ENCODE measurements around the gene RPS4Y1.
"Not testable (repeated sequence)": the region's sequence is repeated elsewhere in the genome, so short reads cannot be mapped to it uniquely, and the experiment has no call there.

RPS4Y1 gene

GRCh38 chrY:2841471-2841893 is at the start of gene RPS4Y1:
Gene RPS4Y1 (plus strand): TSS chrY:2841602. CDS start chrY:2841625, 23 bp downstream.
- Histone ChIP-seq H3K27me3 (ENCODE audit: control insufficient read depth, insufficient read depth, low read length) (no peaks in the 10 kb centered on the region), H3K9me3 (ENCODE audit: control insufficient read depth, insufficient read depth, low read length) (no peaks in the 10 kb centered on the region), H3K4me1 (ENCODE audit: control insufficient read depth, insufficient read depth, low read length) (no peaks in the 10 kb centered on the region), H3K4me3 (ENCODE audit: low read depth, low read length) (no peak within 1 kb of the TSS), H3K36me3 (ENCODE audit: control insufficient read depth, insufficient read depth, low read length) (no peaks in the 10 kb centered on the region), H3K9ac (ENCODE audit: low read depth, low read length) (no peak within 1 kb of the TSS)

DNA sequence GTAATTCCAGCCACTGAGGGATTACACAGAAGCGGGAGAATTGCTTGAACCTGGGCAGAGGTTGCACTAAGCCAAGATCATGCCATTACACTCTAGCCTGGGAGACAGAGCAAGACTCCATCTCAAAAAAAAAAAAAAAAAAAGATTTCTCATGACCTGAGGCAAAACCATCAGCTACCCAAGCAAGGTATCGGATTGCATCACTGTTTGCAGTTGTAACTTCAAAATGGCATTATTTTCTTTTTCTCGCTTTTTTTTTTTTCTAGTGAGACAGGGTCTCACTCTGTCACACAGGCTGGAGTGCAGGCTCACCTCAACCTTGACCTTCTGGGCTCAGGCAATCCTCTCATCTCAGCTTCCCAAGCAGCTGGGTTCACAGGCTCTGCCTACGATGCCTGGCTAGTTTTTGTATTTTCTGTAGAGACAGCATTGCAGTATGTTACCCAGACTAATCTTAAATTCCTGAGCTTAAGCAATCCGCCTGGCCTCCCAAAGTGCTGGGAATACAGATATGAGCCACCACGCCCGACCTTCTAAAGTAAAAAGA is 44.4 kb upstream of the RPS4Y1 start:
- no peaks in the 10 kb centered on the region for H3K27me3 ChIP-seq (ENCODE audit: control insufficient read depth, insufficient read depth, low read length)

GRCh38 chrY:2797991-2798390 is 43.4 kb upstream of the RPS4Y1 start:
- H3K9me3 ChIP-seq (ENCODE audit: control insufficient read depth, insufficient read depth, low read length) = no peaks in the 10 kb centered on the region
- no peaks in the 10 kb centered on the region for H3K27me3 ChIP-seq (ENCODE audit: control insufficient read depth, insufficient read depth, low read length)
- H3K9ac ChIP-seq (ENCODE audit: low read depth, low read length) = no peak overlapping the region
- no peak overlapping the region for H3K4me3 ChIP-seq (ENCODE audit: low read depth, low read length)
- H3K4me1 ChIP-seq (ENCODE audit: control insufficient read depth, insufficient read depth, low read length) = no peaks in the 10 kb centered on the region
- H3K36me3 ChIP-seq (ENCODE audit: control insufficient read depth, insufficient read depth, low read length) = no peaks in the 10 kb centered on the region

More for the DNA sequence above, 44.4 kb upstream of the RPS4Y1 start:
- Histone ChIP-seq H3K9ac (ENCODE audit: low read depth, low read length) (no peak overlapping the region), H3K36me3 (ENCODE audit: control insufficient read depth, insufficient read depth, low read length) (no peaks in the 10 kb centered on the region), H3K4me3 (ENCODE audit: low read depth, low read length) (no peak overlapping the region), H3K9me3 (ENCODE audit: control insufficient read depth, insufficient read depth, low read length) (no peaks in the 10 kb centered on the region), H3K4me1 (ENCODE audit: control insufficient read depth, insufficient read depth, low read length) (no peaks in the 10 kb centered on the region)

- H3K27me3 ChIP-seq (ENCODE audit: control insufficient read depth, insufficient read depth, low read length) = no peaks in the 10 kb centered on the region
- H3K9ac ChIP-seq (ENCODE audit: low read depth, low read length) = no peak overlapping the region
- no peaks in the 10 kb centered on the region for H3K4me1 ChIP-seq (ENCODE audit: control insufficient read depth, insufficient read depth, low read length)
- no peaks in the 10 kb centered on the region for H3K36me3 ChIP-seq (ENCODE audit: control insufficient read depth, insufficient read depth, low read length)
- no peaks in the 10 kb centered on the region for H3K9me3 ChIP-seq (ENCODE audit: control insufficient read depth, insufficient read depth, low read length)
- H3K4me3 ChIP-seq (ENCODE audit: low read depth, low read length) = no peak overlapping the region
These were observed 41.2 kb upstream of the RPS4Y1 start for GRCh38 chrY:2800246-2800645.

GRCh38 chrY:2817146-2817896 is 24.1 kb upstream of the RPS4Y1 start:
- not testable (repeated sequence) for H3K36me3 ChIP-seq (ENCODE audit: control insufficient read depth, insufficient read depth, low read length); H3K9me3 ChIP-seq (ENCODE audit: control insufficient read depth, insufficient read depth, low read length); H3K9ac ChIP-seq (ENCODE audit: low read depth, low read length); H3K27me3 ChIP-seq (ENCODE audit: control insufficient read depth, insufficient read depth, low read length); H3K4me3 ChIP-seq (ENCODE audit: low read depth, low read length); H3K4me1 ChIP-seq (ENCODE audit: control insufficient read depth, insufficient read depth, low read length)

DNA sequence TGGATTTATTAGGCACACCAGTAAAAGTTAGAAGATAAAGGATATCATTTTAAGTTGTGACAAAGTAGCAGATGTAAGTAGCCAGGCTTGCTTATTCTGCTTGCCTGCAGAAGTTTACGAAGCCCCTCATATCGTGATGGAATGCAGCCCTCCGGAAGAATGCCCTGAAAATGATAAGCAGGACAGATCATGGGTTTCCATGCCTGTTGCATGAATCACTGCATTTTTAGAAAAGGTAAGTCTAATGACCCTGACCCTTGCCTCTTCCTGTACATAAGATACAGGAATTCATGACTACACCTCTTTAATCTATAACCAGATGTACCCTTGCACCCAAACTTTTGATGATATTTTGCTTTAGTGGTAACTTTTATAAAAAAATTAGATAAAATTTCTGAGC is 16.9 kb upstream of the RPS4Y1 start:
- Histone ChIP-seq H3K9me3 (ENCODE audit: control insufficient read depth, insufficient read depth, low read length) (no peaks in the 10 kb centered on the region), H3K36me3 (ENCODE audit: control insufficient read depth, insufficient read depth, low read length) (no peaks in the 10 kb centered on the region), H3K4me1 (ENCODE audit: control insufficient read depth, insufficient read depth, low read length) (no peaks in the 10 kb centered on the region), H3K4me3 (ENCODE audit: low read depth, low read length) (no peak overlapping the region), H3K27me3 (ENCODE audit: control insufficient read depth, insufficient read depth, low read length) (no peaks in the 10 kb centered on the region), H3K9ac (ENCODE audit: low read depth, low read length) (no peak overlapping the region)

GRCh38 chrY:2828497-2828896 is 12.9 kb upstream of the RPS4Y1 start:
- Histone ChIP-seq H3K4me3 (ENCODE audit: low read depth, low read length) (no peak overlapping the region), H3K9me3 (ENCODE audit: control insufficient read depth, insufficient read depth, low read length) (no peaks in the 10 kb centered on the region), H3K27me3 (ENCODE audit: control insufficient read depth, insufficient read depth, low read length) (no peaks in the 10 kb centered on the region), H3K36me3 (ENCODE audit: control insufficient read depth, insufficient read depth, low read length) (no peaks in the 10 kb centered on the region), H3K4me1 (ENCODE audit: control insufficient read depth, insufficient read depth, low read length) (no peaks in the 10 kb centered on the region), H3K9ac (ENCODE audit: low read depth, low read length) (no peak overlapping the region)

DNA sequence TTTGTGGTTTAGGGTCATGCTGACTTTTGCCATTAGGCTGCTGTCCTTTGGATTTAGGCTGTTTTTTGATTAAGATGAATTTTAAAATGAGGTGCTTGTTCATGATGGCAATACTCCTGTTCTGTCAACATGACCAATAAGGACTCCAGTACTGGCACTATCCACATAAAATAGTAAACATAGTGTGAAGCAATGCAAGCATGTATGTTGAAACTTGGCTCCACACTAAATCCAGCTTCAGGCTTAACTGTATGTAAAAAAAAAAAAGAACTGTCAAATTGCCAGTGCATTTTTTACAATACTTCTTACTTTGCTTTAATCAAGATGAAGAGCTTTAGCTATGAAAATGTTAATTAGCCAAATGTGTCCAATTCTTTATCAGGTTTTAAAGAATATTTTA is 6.2 kb upstream of the RPS4Y1 start:
- no peaks in the 10 kb centered on the region for H3K4me1 ChIP-seq (ENCODE audit: control insufficient read depth, insufficient read depth, low read length)
- no peak overlapping the region for H3K4me3 ChIP-seq (ENCODE audit: low read depth, low read length)
- H3K27me3 ChIP-seq (ENCODE audit: control insufficient read depth, insufficient read depth, low read length) = no peaks in the 10 kb centered on the region
- H3K9ac ChIP-seq (ENCODE audit: low read depth, low read length) = no peak overlapping the region
- no peaks in the 10 kb centered on the region for H3K36me3 ChIP-seq (ENCODE audit: control insufficient read depth, insufficient read depth, low read length)
- H3K9me3 ChIP-seq (ENCODE audit: control insufficient read depth, insufficient read depth, low read length) = no peaks in the 10 kb centered on the region

GRCh38 chrY:2837078-2837477 is 4.3 kb upstream of the RPS4Y1 start:
- H3K27me3 ChIP-seq (ENCODE audit: control insufficient read depth, insufficient read depth, low read length) = no peaks in the 10 kb centered on the region
- no peaks in the 10 kb centered on the region for H3K4me1 ChIP-seq (ENCODE audit: control insufficient read depth, insufficient read depth, low read length)
- no peaks in the 10 kb centered on the region for H3K36me3 ChIP-seq (ENCODE audit: control insufficient read depth, insufficient read depth, low read length)
- H3K9me3 ChIP-seq (ENCODE audit: control insufficient read depth, insufficient read depth, low read length) = no peaks in the 10 kb centered on the region
- no peak overlapping the region for H3K9ac ChIP-seq (ENCODE audit: low read depth, low read length)
- no peak overlapping the region for H3K4me3 ChIP-seq (ENCODE audit: low read depth, low read length)

GRCh38 chrY:2837932-2838331 is 3.5 kb upstream of the RPS4Y1 start:
- H3K36me3 ChIP-seq (ENCODE audit: control insufficient read depth, insufficient read depth, low read length) = no peaks in the 10 kb centered on the region
- no peaks in the 10 kb centered on the region for H3K27me3 ChIP-seq (ENCODE audit: control insufficient read depth, insufficient read depth, low read length)
- no peaks in the 10 kb centered on the region for H3K4me1 ChIP-seq (ENCODE audit: control insufficient read depth, insufficient read depth, low read length)
- no peaks in the 10 kb centered on the region for H3K9me3 ChIP-seq (ENCODE audit: control insufficient read depth, insufficient read depth, low read length)
- no peak overlapping the region for H3K9ac ChIP-seq (ENCODE audit: low read depth, low read length)
- H3K4me3 ChIP-seq (ENCODE audit: low read depth, low read length) = no peak overlapping the region

- Histone ChIP-seq H3K9me3 (ENCODE audit: control insufficient read depth, insufficient read depth, low read length) (no peaks in the 10 kb centered on the region), H3K36me3 (ENCODE audit: control insufficient read depth, insufficient read depth, low read length) (no peaks in the 10 kb centered on the region), H3K4me3 (ENCODE audit: low read depth, low read length) (no peak overlapping the region), H3K9ac (ENCODE audit: low read depth, low read length) (no peak overlapping the region), H3K4me1 (ENCODE audit: control insufficient read depth, insufficient read depth, low read length) (no peaks in the 10 kb centered on the region), H3K27me3 (ENCODE audit: control insufficient read depth, insufficient read depth, low read length) (no peaks in the 10 kb centered on the region)
These were observed 5.4 kb downstream of the RPS4Y1 start for GRCh38 chrY:2846791-2847190.

DNA sequence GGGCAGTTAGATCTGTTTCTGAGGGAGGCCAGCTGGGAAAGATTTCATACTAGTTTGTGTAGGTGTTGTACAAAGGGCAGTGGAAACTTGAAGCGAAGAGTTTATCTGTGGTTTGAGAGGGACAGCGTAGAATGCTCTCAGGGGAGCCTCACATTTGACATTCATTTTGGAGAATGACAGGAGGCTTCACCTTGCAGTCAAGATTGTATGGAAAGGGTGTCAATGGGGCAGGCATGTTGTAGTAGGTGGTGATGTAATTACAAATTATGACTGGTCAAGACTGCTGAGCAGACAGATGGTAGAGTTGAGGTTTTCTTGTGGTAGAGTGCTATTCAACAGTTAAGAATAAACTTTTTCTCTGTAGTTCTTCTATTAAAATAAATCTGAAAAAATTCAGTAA is 7.0 kb downstream of the RPS4Y1 start:
- Histone ChIP-seq H3K9ac (ENCODE audit: low read depth, low read length) (no peak overlapping the region), H3K4me1 (ENCODE audit: control insufficient read depth, insufficient read depth, low read length) (no peaks in the 10 kb centered on the region), H3K9me3 (ENCODE audit: control insufficient read depth, insufficient read depth, low read length) (no peaks in the 10 kb centered on the region), H3K36me3 (ENCODE audit: control insufficient read depth, insufficient read depth, low read length) (no peaks in the 10 kb centered on the region), H3K4me3 (ENCODE audit: low read depth, low read length) (no peak overlapping the region), H3K27me3 (ENCODE audit: control insufficient read depth, insufficient read depth, low read length) (no peaks in the 10 kb centered on the region)

All from iPS-15b (cell line).